GM18951 (cell line): ENCODE results near the gene CATSPER3.
"Not testable (repeated sequence)": the region's sequence is repeated elsewhere in the genome, so short reads cannot be mapped to it uniquely, and the experiment has no call there.

Experiments
- POLR2A ChIP-seq: IDR thresholded peaks from 4 replicates; pipeline ENCODE4 v1.6.1; 2011; ENCODE audit warnings: mild to moderate bottlenecking; ENCODE audit not compliant: insufficient read length, insufficient read depth; ENCODE audit errors: extremely low read depth
- in situ Hi-C: fragments of 300-500 bp; cut with MboI; formaldehyde crosslinking; loops from one replicate; pipeline ENCODE4 v1.12.0; 2022; ENCODE audit warnings: low sequenced_read_pairs, mixed read lengths, inconsistent platforms; ENCODE audit not compliant: unreplicated experiment

Gene CATSPER3

GRCh38 chr5:134957920-134958608, 9.6 kb upstream of the CATSPER3 start:
- in situ Hi-C loops, result no loop called here
- no peak for TF ChIP-seq POLR2A

- TF ChIP-seq POLR2A, result no peak
- in situ Hi-C loops, result no loop called here
Observed at GRCh38 chr5:134958755-134959154, 9.0 kb upstream of the CATSPER3 start.

- no peak for TF ChIP-seq POLR2A
- in situ Hi-C loops, result no loop called here
Observed at GRCh38 chr5:134963098-134963497, 4.6 kb upstream of the CATSPER3 start.

- in situ Hi-C loops, result no loop called here
- TF ChIP-seq POLR2A, result no peak
Observed at GRCh38 chr5:134964359-134965270, 3.1 kb upstream of the CATSPER3 start.

GRCh38 chr5:134965271-134965825, 2.4 kb upstream of the CATSPER3 start:
- TF ChIP-seq POLR2A, result no peak
- in situ Hi-C loops, result no loop called here

GRCh38 chr5:134968055-134968454, 348 bp downstream of the CATSPER3 start:
- TF ChIP-seq POLR2A, result no peak
- in situ Hi-C loops, result no loop called here

GRCh38 chr5:134969166-134969565, 1.5 kb downstream of the CATSPER3 start:
- TF ChIP-seq POLR2A, result no peak
- in situ Hi-C loops, result no loop called here

GRCh38 chr5:134975078-134975715, 7.5 kb downstream of the CATSPER3 start:
- no peak for TF ChIP-seq POLR2A
- in situ Hi-C loops, result no loop called here

- no peak for TF ChIP-seq POLR2A
- in situ Hi-C loops, result no loop called here
Observed at GRCh38 chr5:134975843-134976242, 8.1 kb downstream of the CATSPER3 start.

- in situ Hi-C loops, result no loop called here
- TF ChIP-seq POLR2A, result no peak
Observed at GRCh38 chr5:134976841-134977240, 9.1 kb downstream of the CATSPER3 start.

- in situ Hi-C loops, result no loop called here
- TF ChIP-seq POLR2A, result no peak
Observed at GRCh38 chr5:134979416-134979815, 11.7 kb downstream of the CATSPER3 start.

- in situ Hi-C loops, result no loop called here
- no peak for TF ChIP-seq POLR2A
Observed at GRCh38 chr5:134982230-134982629, 14.5 kb downstream of the CATSPER3 start.

- no peak for TF ChIP-seq POLR2A
- in situ Hi-C loops, result no loop called here
Observed at GRCh38 chr5:134989266-134989830, 21.6 kb downstream of the CATSPER3 start.

- in situ Hi-C loops, result not testable (repeated sequence)
Observed at GRCh38 chr5:134990183-134990582, 22.5 kb downstream of the CATSPER3 start.
